OCI-LY7 (cell line): Measurements from ENCODE around the gene CMTM1. TPM values are rescaled to one million over a fixed set of nuclear protein-coding genes. Genes with fewer than 3 reads are reported as not detected.

ENCODE experiments used
- BruUV-seq: library from RNA; stranded (reverse); fragments of 400-500 nt; replicated peaks from 2 replicates; lab custom pipeline; 2021; lab: Mats Ljungman, UMichigan
- CTCF ChIA-PET: fragments of 300-600 bp; sonication (Branson Sonifier 250); formaldehyde crosslinking; loops from one replicate; lab custom pipeline; 2022; ENCODE audit warnings: antibody characterized with exemption; ENCODE audit not compliant: unreplicated experiment; lab: Charles Lee
- POLR2A ChIA-PET: fragments of 300-600 bp; sonication (Branson Sonifier 250); formaldehyde crosslinking; loops from one replicate; lab custom pipeline; 2022; ENCODE audit warnings: antibody characterized with exemption; lab: Charles Lee
- DNase-seq: peaks from one replicate; pipeline ENCODE4 v3.0.0-alpha.2; 2015; ENCODE audit warnings: low spot score
- H2AFZ ChIP-seq: fragments of 200-600 bp; sonication (generic), shearing (Covaris generic); 2 replicates; pipeline ENCODE4 v1.6.1; 2014; ENCODE audit warnings: mild to moderate bottlenecking, antibody characterized with exemption, low read length, moderate library complexity
- H3K27ac ChIP-seq: fragments of 200-600 bp; sonication (generic); 2 replicates; pipeline ENCODE4 v1.5.1; 2014; ENCODE audit warnings: mixed run types, low read depth, mild to moderate bottlenecking, moderate library complexity, low read length, inconsistent platforms; ENCODE audit not compliant: poor library complexity, severe bottlenecking
- H3K36me3 ChIP-seq: fragments of 200-600 bp; sonication (generic); 2 replicates; pipeline ENCODE4 v1.6.1; 2014; ENCODE audit warnings: mild to moderate bottlenecking, antibody characterized with exemption, low read length, moderate library complexity, mixed read lengths; ENCODE audit not compliant: insufficient read depth
- H3K4me1 ChIP-seq: fragments of 200-600 bp; sonication (generic); 2 replicates; pipeline ENCODE4 v1.5.1; 2014; ENCODE audit warnings: mild to moderate bottlenecking, low read length; ENCODE audit not compliant: insufficient read depth, poor library complexity, severe bottlenecking
- H3K4me2 ChIP-seq: fragments of 200-600 bp; sonication (generic); 2 replicates; pipeline ENCODE4 v1.6.1; 2014; ENCODE audit warnings: mild to moderate bottlenecking, low read length
- H3K4me3 ChIP-seq: fragments of 200-600 bp; sonication (generic); 2 replicates; pipeline ENCODE4 v1.5.1; 2014; ENCODE audit warnings: mild to moderate bottlenecking, low read depth, low read length; ENCODE audit not compliant: poor library complexity, severe bottlenecking
- H3K79me2 ChIP-seq: fragments of 200-600 bp; sonication (generic); 2 replicates; pipeline ENCODE4 v1.6.1; 2016; ENCODE audit warnings: low read depth, mild to moderate bottlenecking, low read length, moderate library complexity, mixed read lengths; ENCODE audit not compliant: insufficient read depth
- H3K9me2 ChIP-seq: fragments of 200-600 bp; sonication (generic); 2 replicates; pipeline ENCODE4 v1.6.1; 2016; ENCODE audit warnings: mild to moderate bottlenecking, low read length, mixed read lengths; ENCODE audit not compliant: insufficient read depth
- H3K9me3 ChIP-seq: fragments of 200-600 bp; sonication (generic); 2 replicates; pipeline ENCODE4 v1.6.1; 2014; ENCODE audit warnings: mild to moderate bottlenecking, mixed run types, low read length, mixed read lengths
- H4K20me1 ChIP-seq: fragments of 200-600 bp; sonication (generic); 2 replicates; pipeline ENCODE4 v1.6.1; 2014; ENCODE audit warnings: mild to moderate bottlenecking, antibody characterized with exemption, low read length, moderate library complexity, mixed read lengths; ENCODE audit not compliant: insufficient read depth
- EZH2phosphoT487 ChIP-seq: fragments of 200-600 bp; sonication (generic); IDR thresholded peaks from 2 replicates; pipeline ENCODE4 v1.6.1; 2018; ENCODE audit warnings: low read depth, borderline replicate concordance, mild to moderate bottlenecking, mixed run types, antibody characterized with exemption, low read length, moderate library complexity, mixed read lengths
- intact Hi-C: fragments of 100-400 bp; cut with micrococcal nuclease; formaldehyde crosslinking; loops from one replicate; pipeline ENCODE4 v1.10.0; 2022; ENCODE audit not compliant: unreplicated experiment
- total RNA-seq, 2 experiments: library from RNA; depleted of rRNA in 1 of 2; stranded (reverse); fragments of >200 nt in 1 of 2; shearing (Covaris generic) in 1 of 2; gene quantifications; 2 replicates each; pipeline ENCODE4 v1.2.3, GENCODE V29; 2014 to 2022
- TF ChIP-seq, protein P1 (sequence below): fragments of 200-600 bp; sonication (generic); conservative IDR thresholded peaks from 2 replicates; pipeline ENCODE4 v1.5.1; 2014; ENCODE audit warnings: mild to moderate bottlenecking, antibody characterized with exemption, low read length, moderate library complexity, mixed read lengths

The CMTM1 gene
- total RNA-seq, 2 experiments from 2014 or later: 8.5 to 10.6 TPM

DNA sequence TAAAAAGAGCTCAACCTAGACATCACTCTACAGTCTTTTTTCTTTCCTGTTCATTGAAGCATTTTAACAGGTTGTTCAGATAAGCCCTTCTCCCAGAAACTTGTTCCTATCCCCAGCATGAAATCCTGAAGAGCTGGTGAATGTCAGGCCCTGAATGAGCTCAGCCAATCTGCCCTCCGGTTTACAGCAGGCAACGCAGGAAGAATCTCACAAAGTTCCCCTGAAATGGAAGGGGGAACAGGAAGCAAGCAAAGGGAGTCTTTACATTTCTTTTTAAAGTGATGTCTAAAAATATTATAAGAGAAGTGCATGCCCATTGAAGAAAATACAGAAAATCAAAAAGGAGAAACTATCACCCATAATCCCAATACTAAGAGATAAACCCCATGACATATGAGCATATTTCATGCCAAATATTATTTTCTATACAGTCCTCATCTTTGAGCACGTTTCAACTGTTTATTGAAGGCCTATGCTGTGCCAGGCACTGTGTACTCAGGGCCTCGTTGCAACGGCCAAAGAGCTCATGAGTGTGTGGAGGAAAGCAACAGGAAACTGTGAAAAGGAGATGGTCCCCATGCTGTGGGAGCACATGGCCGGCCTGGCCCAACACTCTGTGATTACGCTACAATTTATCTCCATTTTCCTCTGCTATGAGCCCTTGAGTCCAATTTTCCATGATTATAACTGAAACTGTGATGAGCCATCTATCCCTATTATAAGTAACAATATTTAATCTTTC is 22.1 kb upstream of the CMTM1 start:
- H3K27ac ChIP-seq: no peak overlapping the region
- peak overlapping the region; percentile 43 for H3K4me2 ChIP-seq
- no peaks in the 10 kb centered on the region for H3K36me3 ChIP-seq
- no peaks in the 10 kb centered on the region for H3K79me2 ChIP-seq
- DNase-seq: no peak
- H4K20me1 ChIP-seq: no peaks in the 10 kb centered on the region
- H3K9me3 ChIP-seq: no peaks in the 10 kb centered on the region
- BruUV-seq: no TSS peak
- ChIA-PET POLR2A (interaction anchor here (0.6 to 2.1 kb wide), 7 partner anchors 8 to 1576 kb away, joined by 3 to 10 read pairs (median 5); partner anchors contain the start of gene CKLF), CTCF (interaction anchor here (0.6 kb wide), 1 partner anchor 10 kb away, joined by 3 read pairs; no protein-coding TSS in a partner anchor)
- H3K9me2 ChIP-seq: no peaks in the 10 kb centered on the region
- H3K4me1 ChIP-seq: peaks cover 46% of the 10 kb centered on the region
- H2AFZ ChIP-seq: peak overlapping the region; percentile 33; the same call in 1 of the 2 replicates
- intact Hi-C loops: no loop called here
- H3K4me3 ChIP-seq: no peak overlapping the region
- TF ChIP-seq, protein P1, sequence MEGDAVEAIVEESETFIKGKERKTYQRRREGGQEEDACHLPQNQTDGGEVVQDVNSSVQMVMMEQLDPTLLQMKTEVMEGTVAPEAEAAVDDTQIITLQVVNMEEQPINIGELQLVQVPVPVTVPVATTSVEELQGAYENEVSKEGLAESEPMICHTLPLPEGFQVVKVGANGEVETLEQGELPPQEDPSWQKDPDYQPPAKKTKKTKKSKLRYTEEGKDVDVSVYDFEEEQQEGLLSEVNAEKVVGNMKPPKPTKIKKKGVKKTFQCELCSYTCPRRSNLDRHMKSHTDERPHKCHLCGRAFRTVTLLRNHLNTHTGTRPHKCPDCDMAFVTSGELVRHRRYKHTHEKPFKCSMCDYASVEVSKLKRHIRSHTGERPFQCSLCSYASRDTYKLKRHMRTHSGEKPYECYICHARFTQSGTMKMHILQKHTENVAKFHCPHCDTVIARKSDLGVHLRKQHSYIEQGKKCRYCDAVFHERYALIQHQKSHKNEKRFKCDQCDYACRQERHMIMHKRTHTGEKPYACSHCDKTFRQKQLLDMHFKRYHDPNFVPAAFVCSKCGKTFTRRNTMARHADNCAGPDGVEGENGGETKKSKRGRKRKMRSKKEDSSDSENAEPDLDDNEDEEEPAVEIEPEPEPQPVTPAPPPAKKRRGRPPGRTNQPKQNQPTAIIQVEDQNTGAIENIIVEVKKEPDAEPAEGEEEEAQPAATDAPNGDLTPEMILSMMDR: no peak
- no peak for TF ChIP-seq EZH2phosphoT487

DNA sequence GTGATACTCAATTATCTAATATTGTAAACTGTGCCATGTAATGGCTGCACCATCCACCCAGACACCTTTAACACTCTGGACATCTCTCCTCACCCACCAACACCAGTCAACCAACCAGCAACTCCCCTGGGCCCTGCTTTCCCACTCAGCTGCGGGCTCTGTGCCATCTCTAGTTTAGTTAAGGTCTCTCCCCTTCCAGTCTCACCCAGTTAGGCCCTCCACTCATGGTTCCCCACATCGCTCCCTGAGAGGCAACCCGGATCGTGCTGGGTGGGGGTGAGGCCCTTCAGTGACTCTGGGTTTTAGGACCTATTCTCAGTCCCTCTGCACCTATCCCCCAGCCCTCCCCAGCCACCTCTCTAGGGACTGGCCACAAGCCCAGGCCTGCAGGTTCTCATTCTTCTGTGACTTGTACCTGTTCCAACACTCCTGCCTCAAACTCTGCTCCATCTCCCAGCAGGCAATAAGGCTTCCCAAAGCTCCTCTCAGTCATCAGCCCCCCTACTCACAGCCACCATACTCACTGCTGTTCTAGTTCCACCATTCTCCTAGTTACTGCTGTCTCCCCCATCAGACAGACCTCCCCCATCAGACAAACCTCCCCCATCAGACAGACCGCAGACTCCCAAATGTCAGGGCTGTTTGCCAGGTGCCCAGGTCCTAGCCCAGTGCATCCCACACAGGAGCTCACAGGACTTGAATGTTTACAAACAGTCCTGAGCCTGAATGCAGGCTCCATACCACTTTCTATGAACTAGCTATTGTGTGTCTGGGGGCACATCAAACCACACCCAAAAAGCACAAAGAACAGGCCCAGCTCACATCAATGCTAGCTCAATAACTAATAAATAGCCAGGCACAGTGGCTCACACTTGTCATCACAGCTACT is 18.9 kb upstream of the CMTM1 start:
- Histone ChIP-seq H3K79me2 (no peaks in the 10 kb centered on the region), H3K36me3 (no peaks in the 10 kb centered on the region), H3K9me2 (no peaks in the 10 kb centered on the region), H3K4me1 (peaks cover 55% of the 10 kb centered on the region), H4K20me1 (no peaks in the 10 kb centered on the region), H2AFZ (no peak overlapping the region), H3K4me2 (no peak overlapping the region), H3K9me3 (no peaks in the 10 kb centered on the region), H3K27ac (no peak overlapping the region), H3K4me3 (no peak overlapping the region)
- ChIA-PET POLR2A (interaction anchor here (0.7 to 1.6 kb wide), 2 partner anchors 10 to 26 kb away, joined by 4 to 5 read pairs; no protein-coding TSS in a partner anchor), CTCF (interaction anchor here (0.9 kb wide), 1 partner anchor 25 kb away, joined by 3 read pairs; no protein-coding TSS in a partner anchor)
- no peak for DNase-seq
- BruUV-seq: no TSS peak
- TF ChIP-seq, protein P1: no peak
- no peak for TF ChIP-seq EZH2phosphoT487
- intact Hi-C loops: no loop called here
